OCI-LY7 (cell line): Measurements from ENCODE around the gene DNASE1. TPM values are rescaled to one million over a fixed set of nuclear protein-coding genes. Genes with fewer than 3 reads are reported as not detected.
"Not testable (repeated sequence)": the region's sequence is repeated elsewhere in the genome, so short reads cannot be mapped to it uniquely, and the experiment has no call there.

Source experiments
- BruUV-seq: library from RNA; stranded (reverse); fragments of 400-500 nt; replicated peaks from 2 replicates; lab custom pipeline; 2021; lab: Mats Ljungman, UMichigan
- CTCF ChIA-PET: fragments of 300-600 bp; sonication (Branson Sonifier 250); formaldehyde crosslinking; loops from one replicate; lab custom pipeline; 2022; ENCODE audit warnings: antibody characterized with exemption; ENCODE audit not compliant: unreplicated experiment; lab: Charles Lee
- POLR2A ChIA-PET: fragments of 300-600 bp; sonication (Branson Sonifier 250); formaldehyde crosslinking; loops from one replicate; lab custom pipeline; 2022; ENCODE audit warnings: antibody characterized with exemption; lab: Charles Lee
- DNase-seq: peaks from one replicate; pipeline ENCODE4 v3.0.0-alpha.2; 2015; ENCODE audit warnings: low spot score
- H2AFZ ChIP-seq: fragments of 200-600 bp; sonication (generic), shearing (Covaris generic); 2 replicates; pipeline ENCODE4 v1.6.1; 2014; ENCODE audit warnings: mild to moderate bottlenecking, antibody characterized with exemption, low read length, moderate library complexity
- H3K27ac ChIP-seq: fragments of 200-600 bp; sonication (generic); 2 replicates; pipeline ENCODE4 v1.5.1; 2014; ENCODE audit warnings: mixed run types, low read depth, mild to moderate bottlenecking, moderate library complexity, low read length, inconsistent platforms; ENCODE audit not compliant: poor library complexity, severe bottlenecking
- H3K36me3 ChIP-seq: fragments of 200-600 bp; sonication (generic); 2 replicates; pipeline ENCODE4 v1.6.1; 2014; ENCODE audit warnings: mild to moderate bottlenecking, antibody characterized with exemption, low read length, moderate library complexity, mixed read lengths; ENCODE audit not compliant: insufficient read depth
- H3K4me1 ChIP-seq: fragments of 200-600 bp; sonication (generic); 2 replicates; pipeline ENCODE4 v1.5.1; 2014; ENCODE audit warnings: mild to moderate bottlenecking, low read length; ENCODE audit not compliant: insufficient read depth, poor library complexity, severe bottlenecking
- H3K4me2 ChIP-seq: fragments of 200-600 bp; sonication (generic); 2 replicates; pipeline ENCODE4 v1.6.1; 2014; ENCODE audit warnings: mild to moderate bottlenecking, low read length
- H3K4me3 ChIP-seq: fragments of 200-600 bp; sonication (generic); 2 replicates; pipeline ENCODE4 v1.5.1; 2014; ENCODE audit warnings: mild to moderate bottlenecking, low read depth, low read length; ENCODE audit not compliant: poor library complexity, severe bottlenecking
- H3K79me2 ChIP-seq: fragments of 200-600 bp; sonication (generic); 2 replicates; pipeline ENCODE4 v1.6.1; 2016; ENCODE audit warnings: low read depth, mild to moderate bottlenecking, low read length, moderate library complexity, mixed read lengths; ENCODE audit not compliant: insufficient read depth
- H3K9me2 ChIP-seq: fragments of 200-600 bp; sonication (generic); 2 replicates; pipeline ENCODE4 v1.6.1; 2016; ENCODE audit warnings: mild to moderate bottlenecking, low read length, mixed read lengths; ENCODE audit not compliant: insufficient read depth
- H3K9me3 ChIP-seq: fragments of 200-600 bp; sonication (generic); 2 replicates; pipeline ENCODE4 v1.6.1; 2014; ENCODE audit warnings: mild to moderate bottlenecking, mixed run types, low read length, mixed read lengths
- H4K20me1 ChIP-seq: fragments of 200-600 bp; sonication (generic); 2 replicates; pipeline ENCODE4 v1.6.1; 2014; ENCODE audit warnings: mild to moderate bottlenecking, antibody characterized with exemption, low read length, moderate library complexity, mixed read lengths; ENCODE audit not compliant: insufficient read depth
- EZH2phosphoT487 ChIP-seq: fragments of 200-600 bp; sonication (generic); IDR thresholded peaks from 2 replicates; pipeline ENCODE4 v1.6.1; 2018; ENCODE audit warnings: low read depth, borderline replicate concordance, mild to moderate bottlenecking, mixed run types, antibody characterized with exemption, low read length, moderate library complexity, mixed read lengths
- intact Hi-C: fragments of 100-400 bp; cut with micrococcal nuclease; formaldehyde crosslinking; loops from one replicate; pipeline ENCODE4 v1.10.0; 2022; ENCODE audit not compliant: unreplicated experiment
- total RNA-seq, 2 experiments: library from RNA; depleted of rRNA in 1 of 2; stranded (reverse); fragments of >200 nt in 1 of 2; shearing (Covaris generic) in 1 of 2; gene quantifications; 2 replicates each; pipeline ENCODE4 v1.2.3, GENCODE V29; 2014 to 2022
- TF ChIP-seq, protein P1 (sequence below): fragments of 200-600 bp; sonication (generic); conservative IDR thresholded peaks from 2 replicates; pipeline ENCODE4 v1.5.1; 2014; ENCODE audit warnings: mild to moderate bottlenecking, antibody characterized with exemption, low read length, moderate library complexity, mixed read lengths

The DNASE1 gene
- total RNA-seq, 2 experiments from 2014 or later: 45.5 to 84.8 TPM

DNA sequence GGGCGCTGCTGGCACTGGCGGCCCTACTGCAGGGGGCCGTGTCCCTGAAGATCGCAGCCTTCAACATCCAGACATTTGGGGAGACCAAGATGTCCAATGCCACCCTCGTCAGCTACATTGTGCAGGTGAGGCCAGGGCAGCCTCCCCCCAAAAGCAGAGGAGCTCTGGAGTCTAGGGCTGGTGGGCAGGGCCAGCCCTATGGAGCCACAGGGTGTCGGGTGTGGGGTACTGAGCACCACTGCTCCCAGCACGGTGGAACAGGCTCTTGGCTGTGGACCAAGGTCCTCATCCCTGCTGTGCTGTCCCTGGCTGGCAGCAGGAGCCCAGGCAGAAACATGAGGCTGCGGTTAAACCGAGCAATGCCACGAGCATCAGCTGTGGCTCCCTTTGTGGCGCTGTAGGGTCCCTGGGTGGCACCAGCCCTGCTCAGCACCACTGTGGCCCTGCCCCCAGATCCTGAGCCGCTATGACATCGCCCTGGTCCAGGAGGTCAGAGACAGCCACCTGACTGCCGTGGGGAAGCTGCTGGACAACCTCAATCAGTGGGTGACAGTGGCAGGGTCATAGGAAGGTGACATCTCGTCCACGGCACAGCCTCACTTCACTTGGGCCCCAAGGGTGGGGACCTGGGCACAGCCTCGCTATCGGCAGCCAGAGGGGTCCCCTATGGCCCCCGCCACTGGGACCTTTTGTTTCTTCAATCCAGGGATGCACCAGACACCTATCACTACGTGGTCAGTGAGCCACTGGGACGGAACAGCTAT lies 1.1 kb downstream of the DNASE1 start:
- Histone ChIP-seq H3K27ac (no peak overlapping the region), H3K9me3 (no peaks in the 10 kb centered on the region), H2AFZ (no peak overlapping the region), H3K4me3 (no peak overlapping the region), H3K4me2 (no peak overlapping the region), H3K36me3 (peaks cover 93% of the 10 kb centered on the region), H4K20me1 (no peaks in the 10 kb centered on the region), H3K79me2 (no peaks in the 10 kb centered on the region), H3K9me2 (no peaks in the 10 kb centered on the region), H3K4me1 (peaks cover 12% of the 10 kb centered on the region)
- TF ChIP-seq, protein P1, sequence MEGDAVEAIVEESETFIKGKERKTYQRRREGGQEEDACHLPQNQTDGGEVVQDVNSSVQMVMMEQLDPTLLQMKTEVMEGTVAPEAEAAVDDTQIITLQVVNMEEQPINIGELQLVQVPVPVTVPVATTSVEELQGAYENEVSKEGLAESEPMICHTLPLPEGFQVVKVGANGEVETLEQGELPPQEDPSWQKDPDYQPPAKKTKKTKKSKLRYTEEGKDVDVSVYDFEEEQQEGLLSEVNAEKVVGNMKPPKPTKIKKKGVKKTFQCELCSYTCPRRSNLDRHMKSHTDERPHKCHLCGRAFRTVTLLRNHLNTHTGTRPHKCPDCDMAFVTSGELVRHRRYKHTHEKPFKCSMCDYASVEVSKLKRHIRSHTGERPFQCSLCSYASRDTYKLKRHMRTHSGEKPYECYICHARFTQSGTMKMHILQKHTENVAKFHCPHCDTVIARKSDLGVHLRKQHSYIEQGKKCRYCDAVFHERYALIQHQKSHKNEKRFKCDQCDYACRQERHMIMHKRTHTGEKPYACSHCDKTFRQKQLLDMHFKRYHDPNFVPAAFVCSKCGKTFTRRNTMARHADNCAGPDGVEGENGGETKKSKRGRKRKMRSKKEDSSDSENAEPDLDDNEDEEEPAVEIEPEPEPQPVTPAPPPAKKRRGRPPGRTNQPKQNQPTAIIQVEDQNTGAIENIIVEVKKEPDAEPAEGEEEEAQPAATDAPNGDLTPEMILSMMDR: no peak
- TF ChIP-seq EZH2phosphoT487: no peak
- no TSS peak for BruUV-seq
- DNase-seq: no peak
- POLR2A ChIA-PET: no interaction called here
- intact Hi-C loops: loop anchor here (2.0 kb wide), 1 partner anchor 29 kb away; no protein-coding TSS in a partner anchor
- CTCF ChIA-PET: interaction anchor here (0.5 kb wide), 1 partner anchor 109 kb away, joined by 3 read pairs; no protein-coding TSS in a partner anchor

DNA sequence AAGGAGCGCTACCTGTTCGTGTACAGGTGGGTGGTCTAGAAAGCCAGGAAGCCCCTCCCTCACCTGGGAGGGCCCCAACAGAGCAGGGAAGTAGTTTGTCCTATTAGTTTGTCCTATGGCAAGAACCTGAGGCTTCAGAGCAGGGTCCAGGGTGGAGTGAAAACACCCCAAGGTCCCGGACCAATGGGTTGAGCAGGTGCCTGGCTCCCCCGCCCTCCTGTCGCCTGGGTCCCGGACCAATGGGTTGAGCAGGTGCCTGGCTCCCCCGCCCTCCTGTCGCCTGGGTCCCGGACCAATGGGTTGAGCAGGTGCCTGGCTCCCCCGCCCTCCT lies 1.6 kb downstream of the DNASE1 start:
- H4K20me1 ChIP-seq, H2AFZ ChIP-seq, H3K9me2 ChIP-seq, POLR2A ChIA-PET, BruUV-seq, intact Hi-C loops, H3K79me2 ChIP-seq, H3K9me3 ChIP-seq, H3K4me2 ChIP-seq, CTCF ChIA-PET, DNase-seq, H3K27ac ChIP-seq, H3K4me3 ChIP-seq: not testable (repeated sequence)
- peaks cover 95% of the 10 kb centered on the region for H3K36me3 ChIP-seq
- peaks cover 12% of the 10 kb centered on the region for H3K4me1 ChIP-seq

DNA sequence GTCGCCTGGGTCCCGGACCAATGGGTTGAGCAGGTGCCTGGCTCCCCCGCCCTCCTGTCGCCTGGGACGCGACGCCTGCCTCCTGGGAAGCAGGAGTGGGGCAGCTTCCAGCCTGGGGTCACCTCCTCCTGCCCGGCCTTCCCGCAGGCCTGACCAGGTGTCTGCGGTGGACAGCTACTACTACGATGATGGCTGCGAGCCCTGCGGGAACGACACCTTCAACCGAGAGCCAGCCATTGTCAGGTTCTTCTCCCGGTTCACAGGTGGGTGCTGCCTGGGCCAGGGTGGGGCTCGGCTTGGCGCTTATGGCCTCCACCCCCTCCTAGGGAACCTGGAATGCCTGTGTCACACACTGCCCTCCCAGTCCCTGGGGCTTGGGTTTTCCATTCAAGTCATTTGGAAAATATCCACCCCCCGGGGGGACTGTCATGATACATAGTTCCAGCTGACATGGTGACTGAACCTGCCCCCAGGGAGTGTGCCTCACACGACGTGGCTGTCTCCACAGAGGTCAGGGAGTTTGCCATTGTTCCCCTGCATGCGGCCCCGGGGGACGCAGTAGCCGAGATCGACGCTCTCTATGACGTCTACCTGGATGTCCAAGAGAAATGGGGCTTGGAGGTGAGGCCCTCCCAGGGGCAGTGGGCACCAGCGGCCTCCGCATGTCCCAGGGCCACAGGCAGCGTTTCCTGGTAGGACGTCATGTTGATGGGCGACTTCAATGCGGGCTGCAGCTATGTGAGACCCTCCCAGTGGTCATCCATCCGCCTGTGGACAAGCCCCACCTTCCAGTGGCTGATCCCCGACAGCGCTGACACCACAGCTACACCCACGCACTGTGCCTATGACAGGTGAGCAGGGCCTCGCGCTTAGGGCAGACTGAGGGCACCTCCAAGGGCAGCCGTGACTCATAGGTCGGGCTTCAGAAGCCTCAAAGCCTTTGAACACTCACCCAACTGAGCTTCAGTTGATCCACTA lies 2.3 kb downstream of the DNASE1 start:
- ChIA-PET POLR2A (no interaction called here), CTCF (interaction anchor here (0.6 kb wide), 1 partner anchor 223 kb away, joined by 3 read pairs; no protein-coding TSS in a partner anchor)
- Histone ChIP-seq H3K36me3 (peaks cover 95% of the 10 kb centered on the region), H3K4me1 (peaks cover 12% of the 10 kb centered on the region), H3K79me2 (no peaks in the 10 kb centered on the region), H3K27ac (no peak overlapping the region), H4K20me1 (no peaks in the 10 kb centered on the region), H3K9me2 (no peaks in the 10 kb centered on the region), H3K4me3 (no peak overlapping the region), H2AFZ (no peak overlapping the region), H3K9me3 (no peaks in the 10 kb centered on the region), H3K4me2 (no peak overlapping the region)
- BruUV-seq: no TSS peak
- no peak for DNase-seq
- TF ChIP-seq, protein P1: no peak
- no peak for TF ChIP-seq EZH2phosphoT487
- intact Hi-C loops: no loop called here
